NOMO-1 treated with DMSO at 0.1 percent for 48 hours (cell line): ENCODE measurements around the gene ABCB9.
"Not testable (repeated sequence)": the region's sequence is repeated elsewhere in the genome, so short reads cannot be mapped to it uniquely, and the experiment has no call there.

ENCODE experiments used
- DNase-seq: peaks from one replicate; lab custom pipeline; 2025; ENCODE audit not compliant: unreplicated experiment; lab: John Stamatoyannopoulos, UW

ABCB9 gene

GRCh38 chr12:122903693-122904034, 62.6 kb downstream of the ABCB9 start:
- DNase-seq = no peak

- DNase-seq = no peak
These were observed 63.2 kb downstream of the ABCB9 start for GRCh38 chr12:122902854-122903692.

GRCh38 chr12:122899887-122900286, 66.4 kb downstream of the ABCB9 start:
- DNase-seq = no peak

GRCh38 chr12:122896662-122897061, 69.6 kb downstream of the ABCB9 start:
- no peak for DNase-seq

GRCh38 chr12:122895704-122896636, 70.3 kb downstream of the ABCB9 start, which contains the start of gene VPS37B:
VPS37B (minus strand) TSS chr12:122896124; CDS start chr12:122896062, 62 bp downstream.
- DNase-seq = peak; percentile 59

- DNase-seq = no peak
These were observed 71.0 kb downstream of the ABCB9 start for GRCh38 chr12:122895320-122895703.

- no peak for DNase-seq
These were observed 71.8 kb downstream of the ABCB9 start for GRCh38 chr12:122894193-122895121.

GRCh38 chr12:122893208-122894153, 72.8 kb downstream of the ABCB9 start:
- DNase-seq = no peak

GRCh38 chr12:122892724-122893123, 73.5 kb downstream of the ABCB9 start:
- not testable (repeated sequence) for DNase-seq

- peak; percentile 75 for DNase-seq
These were observed 74.4 kb downstream of the ABCB9 start for GRCh38 chr12:122891661-122892525.

GRCh38 chr12:122889761-122890520, 76.3 kb downstream of the ABCB9 start:
- DNase-seq = no peak

- peak; percentile 86 for DNase-seq
These were observed 78.0 kb downstream of the ABCB9 start for GRCh38 chr12:122888232-122888752.

- DNase-seq = no peak
These were observed 78.4 kb downstream of the ABCB9 start for GRCh38 chr12:122887819-122888212.

GRCh38 chr12:122886851-122887818, 79.1 kb downstream of the ABCB9 start:
- peak; percentile 40 for DNase-seq

GRCh38 chr12:122886161-122886560, 80.1 kb downstream of the ABCB9 start:
- DNase-seq = no peak

- DNase-seq = no peak
These were observed 81.4 kb downstream of the ABCB9 start for GRCh38 chr12:122884860-122885259.
